ENCODE results near the gene TSSK3. TPM values are rescaled to one million over a fixed set of nuclear protein-coding genes. Genes with fewer than 3 reads are reported as not detected.

TSSK3 gene
- total RNA-seq, 2 experiments from 2014 or later = 0.85 to 0.90 TPM

GRCh38 chr1:32341971-32342370 is 20.4 kb upstream of the TSSK3 start:
- ChIA-PET POLR2A (interaction anchor here (0.6 to 1.8 kb wide), 3 partner anchors 9 to 153 kb away, joined by 3 to 4 read pairs (median 4); no protein-coding TSS in a partner anchor), CTCF (interaction anchor here (0.8 kb wide), 1 partner anchor 10 kb away, joined by 3 read pairs; no protein-coding TSS in a partner anchor)
- DNase-seq (no peak), ATAC-seq (no peak)
- Mint-ChIP-seq H3K27me3 (no peaks in the 10 kb centered on the region), H3K4me1 (ENCODE audit: low read depth) (peaks cover 50% of the 10 kb centered on the region), H3K36me3 (ENCODE audit: low read depth) (no peaks in the 10 kb centered on the region), H3K27ac (no peak overlapping the region), H3K4me3 (no peak overlapping the region), H3K9me3 (no peaks in the 10 kb centered on the region)
- intact Hi-C loops (cut with micrococcal nuclease) = no loop called here
- no peak for TF ChIP-seq CTCF (IDR thresholded peaks at IDR 0.05)

GRCh38 chr1:32342704-32343103 is 19.6 kb upstream of the TSSK3 start:
- ChIA-PET CTCF (no interaction called here), POLR2A (interaction anchor here (1.8 kb wide), 1 partner anchor 10 kb away, joined by 4 read pairs; no protein-coding TSS in a partner anchor)
- no peaks in the 10 kb centered on the region for H3K36me3 Mint-ChIP-seq (ENCODE audit: low read depth)

GRCh38 chr1:32345289-32345827 is 17.0 kb upstream of the TSSK3 start:
- Mint-ChIP-seq H3K9me3 (peaks cover 2% of the 10 kb centered on the region), H3K4me3 (no peak overlapping the region), H3K27me3 (no peaks in the 10 kb centered on the region), H3K27ac (no peak overlapping the region), H3K36me3 (ENCODE audit: low read depth) (no peaks in the 10 kb centered on the region), H3K4me1 (ENCODE audit: low read depth) (peaks cover 41% of the 10 kb centered on the region)
- no peak for DNase-seq
- no peak for TF ChIP-seq CTCF (IDR thresholded peaks at IDR 0.05)
- ATAC-seq = no peak
- intact Hi-C loops (cut with micrococcal nuclease) = no loop called here
- ChIA-PET POLR2A (interaction anchor here (0.7 to 4.1 kb wide), 5 partner anchors 9 to 140 kb away, joined by 3 to 38 read pairs (median 4); partner anchors contain the start of genes BSDC1, IQCC and MARCKSL1), CTCF (interaction anchor here (0.8 to 1.5 kb wide), 3 partner anchors 9 to 68 kb away, joined by 3 to 4 read pairs (median 4); partner anchors contain the start of gene MARCKSL1)

More at GRCh38 chr1:32342704-32343103, 19.6 kb upstream of the TSSK3 start:
- ATAC-seq = no peak
- H3K9me3 Mint-ChIP-seq = no peaks in the 10 kb centered on the region
- intact Hi-C loops (cut with micrococcal nuclease) = no loop called here
- peaks cover 43% of the 10 kb centered on the region for H3K4me1 Mint-ChIP-seq (ENCODE audit: low read depth)
- H3K27ac Mint-ChIP-seq = no peak overlapping the region
- no peak for TF ChIP-seq CTCF (IDR thresholded peaks at IDR 0.05)
- H3K27me3 Mint-ChIP-seq = no peaks in the 10 kb centered on the region
- no peak overlapping the region for H3K4me3 Mint-ChIP-seq
- no peak for DNase-seq

GRCh38 chr1:32346532-32347157 is 15.7 kb upstream of the TSSK3 start:
- H3K4me3 Mint-ChIP-seq = no peak overlapping the region
- ATAC-seq (no peak), DNase-seq (no peak)
- no peak overlapping the region for H3K27ac Mint-ChIP-seq
- H3K9me3 Mint-ChIP-seq = peaks cover 6% of the 10 kb centered on the region
- no peaks in the 10 kb centered on the region for H3K27me3 Mint-ChIP-seq
- CTCF ChIA-PET = interaction anchor here (1.0 to 1.7 kb wide), 2 partner anchors 54 to 131 kb away, joined by 3 to 4 read pairs; no protein-coding TSS in a partner anchor
- POLR2A ChIA-PET = interaction anchor here (0.6 to 4.1 kb wide), 5 partner anchors 10 to 316 kb away, joined by 3 to 38 read pairs (median 4); partner anchors contain the start of gene MARCKSL1
- intact Hi-C loops (cut with micrococcal nuclease) = no loop called here
- H3K36me3 Mint-ChIP-seq (ENCODE audit: low read depth) = no peaks in the 10 kb centered on the region
- peaks cover 47% of the 10 kb centered on the region for H3K4me1 Mint-ChIP-seq (ENCODE audit: low read depth)
- TF ChIP-seq CTCF (IDR thresholded peaks at IDR 0.05) = no peak

- H3K36me3 Mint-ChIP-seq (ENCODE audit: low read depth) = no peaks in the 10 kb centered on the region
- no peak overlapping the region for H3K4me3 Mint-ChIP-seq
- H3K27me3 Mint-ChIP-seq = no peaks in the 10 kb centered on the region
- CTCF ChIA-PET = no interaction called here
- POLR2A ChIA-PET = interaction anchor here (1.0 to 6.7 kb wide), 3 partner anchors 13 to 78 kb away, joined by 4 to 39 read pairs (median 4); partner anchors contain the start of gene MARCKSL1
- ATAC-seq (no peak), DNase-seq (no peak)
- peaks cover 6% of the 10 kb centered on the region for H3K9me3 Mint-ChIP-seq
- intact Hi-C loops (cut with micrococcal nuclease) = no loop called here
- TF ChIP-seq CTCF (IDR thresholded peaks at IDR 0.05) = no peak
- H3K27ac Mint-ChIP-seq = no peak overlapping the region
- H3K4me1 Mint-ChIP-seq (ENCODE audit: low read depth) = peaks cover 55% of the 10 kb centered on the region
Observed at GRCh38 chr1:32349211-32349708, 13.1 kb upstream of the TSSK3 start.

Measured in activated CD8-positive, alpha-beta T cell treated with anti-CD3 and anti-CD28 coated beads for 36 hours (primary cell).